Neural cell (in vitro differentiated cells): ENCODE data around the gene COLEC12. TPM values are rescaled to one million over a fixed set of nuclear protein-coding genes. Genes with fewer than 3 reads are reported as not detected.

Experiments
- H2AFZ ChIP-seq: fragments of 200-600, 300-800 bp; sonication (generic), shearing (Covaris generic); 2 replicates; pipeline ENCODE4 v1.6.0; 2014; ENCODE audit warnings: low read depth, mild to moderate bottlenecking, antibody characterized with exemption, low read length, moderate library complexity
- H3F3A ChIP-seq: fragments of 200-600 bp; shearing (Covaris generic); 2 replicates; pipeline ENCODE4 v1.6.1; 2016; ENCODE audit warnings: mild to moderate bottlenecking, moderate library complexity, mixed read lengths, antibody characterized with exemption, low read length; ENCODE audit not compliant: insufficient read depth, poor library complexity, severe bottlenecking
- H3K27ac ChIP-seq: fragments of 200-600, 300-800 bp; sonication (generic), shearing (Covaris generic); 2 replicates; pipeline ENCODE4 v1.5.1; 2014; ENCODE audit warnings: mild to moderate bottlenecking, low read length, moderate library complexity
- H3K27me3 ChIP-seq: fragments of 300-800, 200-600 bp; sonication (generic), shearing (Covaris generic); 2 replicates; pipeline ENCODE4 v1.6.0; 2014; ENCODE audit warnings: mild to moderate bottlenecking, low read depth, low read length, moderate library complexity; ENCODE audit not compliant: insufficient read depth
- H3K36me3 ChIP-seq: fragments of 300-800, 200-600 bp; sonication (generic), shearing (Covaris generic); 2 replicates; pipeline ENCODE4 v1.5.1; 2014; ENCODE audit warnings: mild to moderate bottlenecking, antibody characterized with exemption, low read length, moderate library complexity; ENCODE audit not compliant: insufficient read depth
- H3K4me2 ChIP-seq: fragments of 300-800, 200-600 bp; sonication (generic), shearing (Covaris generic); 2 replicates; pipeline ENCODE4 v1.6.0; 2014; ENCODE audit warnings: mild to moderate bottlenecking, low read length
- H3K4me3 ChIP-seq: fragments of 300-800, 200-600 bp; sonication (generic), shearing (Covaris generic); 2 replicates; pipeline ENCODE4 v1.5.1; 2014; ENCODE audit warnings: mild to moderate bottlenecking, low read length, moderate library complexity
- H3K79me2 ChIP-seq: fragments of 200-600 bp; shearing (Covaris generic); replicated peaks from 2 replicates; pipeline ENCODE4 v1.6.0; 2014; ENCODE audit warnings: mild to moderate bottlenecking, low read length, moderate library complexity; ENCODE audit not compliant: insufficient read depth
- H3K9ac ChIP-seq: fragments of 300-800, 200-600 bp; sonication (generic), shearing (Covaris generic); 2 replicates; pipeline ENCODE4 v1.6.1; 2016; ENCODE audit warnings: mild to moderate bottlenecking, low read length, mixed read lengths
- H3K9me2 ChIP-seq: fragments of 200-600 bp; shearing (Covaris generic); 2 replicates; pipeline ENCODE4 v1.6.1; 2016; ENCODE audit warnings: mild to moderate bottlenecking, low read length, mixed read lengths; ENCODE audit not compliant: insufficient read depth
- H3K9me3 ChIP-seq: fragments of 200-600, 300-800 bp; sonication (generic), shearing (Covaris generic); 2 replicates; pipeline ENCODE4 v1.6.1; 2016; ENCODE audit warnings: mild to moderate bottlenecking, mixed run types, low read length, moderate library complexity, mixed read lengths
- H4K20me1 ChIP-seq: fragments of 200-600 bp; shearing (Covaris generic); 2 replicates; pipeline ENCODE4 v1.6.1; 2016; ENCODE audit warnings: mild to moderate bottlenecking, mixed run types; ENCODE audit not compliant: insufficient read depth
- EP300 ChIP-seq: fragments of 450-650 bp; conservative IDR thresholded peaks from 2 replicates; pipeline ENCODE4 v1.6.1; 2014; ENCODE audit warnings: antibody characterized with exemption, mild to moderate bottlenecking, moderate library complexity; ENCODE audit not compliant: poor library complexity, severe bottlenecking
- EZH2 ChIP-seq: fragments of 200-600, 300-800 bp; shearing (Covaris generic), sonication (generic); IDR thresholded peaks from 2 replicates; pipeline ENCODE4 v1.6.1; 2014; ENCODE audit warnings: antibody characterized with exemption, low read length, borderline replicate concordance, mild to moderate bottlenecking; ENCODE audit not compliant: insufficient read depth, poor library complexity, severe bottlenecking
- MXI1 ChIP-seq: fragments of 450-650 bp; conservative IDR thresholded peaks from 2 replicates; pipeline ENCODE4 v1.6.1; 2014; ENCODE audit warnings: antibody characterized with exemption, mild to moderate bottlenecking; ENCODE audit not compliant: poor library complexity, severe bottlenecking
- POLR2AphosphoS5 ChIP-seq: IDR thresholded peaks from 2 replicates; pipeline ENCODE4 v1.6.1; 2012
- RAD21 ChIP-seq: fragments of 450-650 bp; conservative IDR thresholded peaks from 2 replicates; pipeline ENCODE4 v1.6.1; 2014; ENCODE audit warnings: antibody characterized with exemption, mild to moderate bottlenecking, moderate library complexity
- SMC3 ChIP-seq: fragments of 450-650 bp; conservative IDR thresholded peaks from 2 replicates; pipeline ENCODE4 v1.6.1; 2014; ENCODE audit warnings: antibody characterized with exemption, mild to moderate bottlenecking, moderate library complexity; ENCODE audit not compliant: poor library complexity
- TAF1 ChIP-seq: IDR thresholded peaks from 2 replicates; pipeline ENCODE4 v1.6.1; 2012; ENCODE audit warnings: low read depth
- polyA plus RNA-seq: library from polyadenylated mRNA; depleted of rRNA; stranded (reverse); fragments of >200 nt; gene quantifications from 2 replicates; pipeline ENCODE4 v1.2.3, GENCODE V29; 2014
- TF ChIP-seq, protein P1 (sequence below): fragments of 450-650 bp; IDR thresholded peaks from 2 replicates; pipeline ENCODE4 v1.5.1; 2014; ENCODE audit warnings: antibody characterized with exemption, mild to moderate bottlenecking, moderate library complexity; ENCODE audit not compliant: poor library complexity, severe bottlenecking
- TF ChIP-seq, protein P2 (sequence below): IDR thresholded peaks from 2 replicates; pipeline ENCODE4 v1.6.1; 2012; ENCODE audit warnings: borderline replicate concordance

Gene COLEC12
- polyA plus RNA-seq, 1 donor from 2014 or later: 0.42 TPM

DNA sequence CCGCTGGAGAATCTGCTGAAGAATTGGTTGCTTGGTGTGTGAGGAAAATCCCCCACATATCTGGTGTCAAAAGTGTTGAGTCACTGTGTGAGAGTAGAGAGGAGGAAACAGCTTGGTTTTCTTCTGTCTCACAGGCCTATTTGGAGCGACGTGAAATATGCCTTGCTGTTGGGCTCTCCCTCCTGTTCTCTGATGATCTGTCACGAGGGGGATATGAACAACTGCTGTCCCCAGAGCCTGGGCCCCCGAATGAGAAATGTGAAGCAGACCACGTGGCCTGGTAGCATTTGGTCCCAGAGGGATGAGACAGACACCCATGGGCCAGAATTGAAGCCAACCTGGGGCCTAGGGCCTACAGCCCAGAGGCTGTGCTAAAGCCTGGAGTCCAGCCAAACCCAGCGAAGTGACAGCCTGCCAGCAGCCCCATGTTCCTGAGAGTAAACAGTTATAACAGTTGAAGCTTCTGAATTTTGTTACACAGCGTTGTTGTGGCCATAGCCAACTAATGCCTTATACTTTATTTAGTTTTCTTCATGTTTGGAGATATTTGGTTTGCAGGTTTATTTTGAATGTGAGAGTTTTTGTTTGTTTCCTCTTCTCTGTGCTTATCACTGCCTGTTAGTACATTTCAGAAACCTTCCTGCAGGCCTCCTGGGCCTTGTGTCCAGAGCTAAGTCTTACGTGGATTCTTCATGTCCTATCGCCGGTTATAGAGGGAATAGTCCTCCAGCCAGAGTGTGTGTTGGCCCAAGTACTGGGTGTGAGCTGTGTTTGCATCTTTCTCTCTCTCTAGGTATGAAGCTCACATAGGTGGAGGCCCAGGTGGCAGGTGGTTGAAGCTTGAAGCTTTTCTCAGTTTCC lies 18.7 kb upstream of the COLEC12 start:
- Histone ChIP-seq H2AFZ (no peak overlapping the region), H3F3A (no peaks in the 10 kb centered on the region), H4K20me1 (no peaks in the 10 kb centered on the region), H3K27ac (no peak overlapping the region), H3K27me3 (no peaks in the 10 kb centered on the region), H3K79me2 (no peaks in the 10 kb centered on the region), H3K4me2 (no peak overlapping the region), H3K9me3 (no peaks in the 10 kb centered on the region), H3K4me3 (no peak overlapping the region), H3K36me3 (no peaks in the 10 kb centered on the region), H3K9ac (no peak overlapping the region), H3K9me2 (no peaks in the 10 kb centered on the region)
- TF ChIP-seq POLR2AphosphoS5 (no peak), SMC3 (no peak), RAD21 (no peak), EZH2 (no peak)
- TF ChIP-seq, protein P1, sequence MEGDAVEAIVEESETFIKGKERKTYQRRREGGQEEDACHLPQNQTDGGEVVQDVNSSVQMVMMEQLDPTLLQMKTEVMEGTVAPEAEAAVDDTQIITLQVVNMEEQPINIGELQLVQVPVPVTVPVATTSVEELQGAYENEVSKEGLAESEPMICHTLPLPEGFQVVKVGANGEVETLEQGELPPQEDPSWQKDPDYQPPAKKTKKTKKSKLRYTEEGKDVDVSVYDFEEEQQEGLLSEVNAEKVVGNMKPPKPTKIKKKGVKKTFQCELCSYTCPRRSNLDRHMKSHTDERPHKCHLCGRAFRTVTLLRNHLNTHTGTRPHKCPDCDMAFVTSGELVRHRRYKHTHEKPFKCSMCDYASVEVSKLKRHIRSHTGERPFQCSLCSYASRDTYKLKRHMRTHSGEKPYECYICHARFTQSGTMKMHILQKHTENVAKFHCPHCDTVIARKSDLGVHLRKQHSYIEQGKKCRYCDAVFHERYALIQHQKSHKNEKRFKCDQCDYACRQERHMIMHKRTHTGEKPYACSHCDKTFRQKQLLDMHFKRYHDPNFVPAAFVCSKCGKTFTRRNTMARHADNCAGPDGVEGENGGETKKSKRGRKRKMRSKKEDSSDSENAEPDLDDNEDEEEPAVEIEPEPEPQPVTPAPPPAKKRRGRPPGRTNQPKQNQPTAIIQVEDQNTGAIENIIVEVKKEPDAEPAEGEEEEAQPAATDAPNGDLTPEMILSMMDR: no peak

- Histone ChIP-seq H4K20me1 (no peaks in the 10 kb centered on the region), H2AFZ (no peak overlapping the region), H3K4me2 (no peak overlapping the region), H3K27me3 (no peaks in the 10 kb centered on the region), H3K27ac (no peak overlapping the region), H3K9ac (no peak overlapping the region), H3K9me2 (no peaks in the 10 kb centered on the region), H3K9me3 (no peaks in the 10 kb centered on the region), H3K4me3 (no peak overlapping the region), H3K79me2 (no peaks in the 10 kb centered on the region), H3K36me3 (no peaks in the 10 kb centered on the region), H3F3A (no peaks in the 10 kb centered on the region)
- TF ChIP-seq MXI1 (no peak), EP300 (no peak), EZH2 (no peak), RAD21 (no peak), POLR2AphosphoS5 (no peak), SMC3 (no peak), TAF1 (no peak)
- TF ChIP-seq, protein P2, sequence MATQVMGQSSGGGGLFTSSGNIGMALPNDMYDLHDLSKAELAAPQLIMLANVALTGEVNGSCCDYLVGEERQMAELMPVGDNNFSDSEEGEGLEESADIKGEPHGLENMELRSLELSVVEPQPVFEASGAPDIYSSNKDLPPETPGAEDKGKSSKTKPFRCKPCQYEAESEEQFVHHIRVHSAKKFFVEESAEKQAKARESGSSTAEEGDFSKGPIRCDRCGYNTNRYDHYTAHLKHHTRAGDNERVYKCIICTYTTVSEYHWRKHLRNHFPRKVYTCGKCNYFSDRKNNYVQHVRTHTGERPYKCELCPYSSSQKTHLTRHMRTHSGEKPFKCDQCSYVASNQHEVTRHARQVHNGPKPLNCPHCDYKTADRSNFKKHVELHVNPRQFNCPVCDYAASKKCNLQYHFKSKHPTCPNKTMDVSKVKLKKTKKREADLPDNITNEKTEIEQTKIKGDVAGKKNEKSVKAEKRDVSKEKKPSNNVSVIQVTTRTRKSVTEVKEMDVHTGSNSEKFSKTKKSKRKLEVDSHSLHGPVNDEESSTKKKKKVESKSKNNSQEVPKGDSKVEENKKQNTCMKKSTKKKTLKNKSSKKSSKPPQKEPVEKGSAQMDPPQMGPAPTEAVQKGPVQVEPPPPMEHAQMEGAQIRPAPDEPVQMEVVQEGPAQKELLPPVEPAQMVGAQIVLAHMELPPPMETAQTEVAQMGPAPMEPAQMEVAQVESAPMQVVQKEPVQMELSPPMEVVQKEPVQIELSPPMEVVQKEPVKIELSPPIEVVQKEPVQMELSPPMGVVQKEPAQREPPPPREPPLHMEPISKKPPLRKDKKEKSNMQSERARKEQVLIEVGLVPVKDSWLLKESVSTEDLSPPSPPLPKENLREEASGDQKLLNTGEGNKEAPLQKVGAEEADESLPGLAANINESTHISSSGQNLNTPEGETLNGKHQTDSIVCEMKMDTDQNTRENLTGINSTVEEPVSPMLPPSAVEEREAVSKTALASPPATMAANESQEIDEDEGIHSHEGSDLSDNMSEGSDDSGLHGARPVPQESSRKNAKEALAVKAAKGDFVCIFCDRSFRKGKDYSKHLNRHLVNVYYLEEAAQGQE: no peak
- TF ChIP-seq, protein P1: no peak
Observed at GRCh38 chr18:518081-518480, 17.6 kb upstream of the COLEC12 start.
